Measurements from ENCODE around the gene NFATC2.

NFATC2 gene

DNA sequence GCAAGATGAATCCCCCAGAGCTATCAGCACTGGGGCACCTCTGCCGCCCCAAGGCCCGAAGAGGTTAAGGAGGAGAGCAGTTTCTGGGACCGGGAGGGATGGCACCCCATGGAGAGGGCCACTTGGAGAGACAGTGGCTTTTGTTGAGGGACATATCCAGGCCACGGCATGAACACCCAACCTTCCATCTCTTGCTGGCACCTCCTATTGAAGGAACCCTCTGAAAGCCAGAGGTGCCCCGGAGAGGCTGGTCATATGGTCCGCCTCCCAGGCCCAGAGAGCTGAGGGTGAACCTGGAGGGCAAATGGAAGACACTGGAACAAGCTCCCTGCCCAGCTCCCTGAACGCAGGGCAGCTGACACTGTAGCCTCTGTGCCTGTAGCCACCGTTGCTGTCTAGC is 167.0 kb downstream of the NFATC2 start:
- no peak for DNase-seq (ENCODE audit: low read depth, low spot score)
- in situ Hi-C loops (cut with HindIII; ENCODE audit: low sequenced_read_pairs), result no loop called here
- no peak overlapping the region for H3K4me3 ChIP-seq (ENCODE audit: low read depth, low read length)
- TF ChIP-seq, protein P1, sequence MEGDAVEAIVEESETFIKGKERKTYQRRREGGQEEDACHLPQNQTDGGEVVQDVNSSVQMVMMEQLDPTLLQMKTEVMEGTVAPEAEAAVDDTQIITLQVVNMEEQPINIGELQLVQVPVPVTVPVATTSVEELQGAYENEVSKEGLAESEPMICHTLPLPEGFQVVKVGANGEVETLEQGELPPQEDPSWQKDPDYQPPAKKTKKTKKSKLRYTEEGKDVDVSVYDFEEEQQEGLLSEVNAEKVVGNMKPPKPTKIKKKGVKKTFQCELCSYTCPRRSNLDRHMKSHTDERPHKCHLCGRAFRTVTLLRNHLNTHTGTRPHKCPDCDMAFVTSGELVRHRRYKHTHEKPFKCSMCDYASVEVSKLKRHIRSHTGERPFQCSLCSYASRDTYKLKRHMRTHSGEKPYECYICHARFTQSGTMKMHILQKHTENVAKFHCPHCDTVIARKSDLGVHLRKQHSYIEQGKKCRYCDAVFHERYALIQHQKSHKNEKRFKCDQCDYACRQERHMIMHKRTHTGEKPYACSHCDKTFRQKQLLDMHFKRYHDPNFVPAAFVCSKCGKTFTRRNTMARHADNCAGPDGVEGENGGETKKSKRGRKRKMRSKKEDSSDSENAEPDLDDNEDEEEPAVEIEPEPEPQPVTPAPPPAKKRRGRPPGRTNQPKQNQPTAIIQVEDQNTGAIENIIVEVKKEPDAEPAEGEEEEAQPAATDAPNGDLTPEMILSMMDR (IDR thresholded peaks at IDR 0.05; ENCODE audit: low read depth, low read length), result no peak

DNA sequence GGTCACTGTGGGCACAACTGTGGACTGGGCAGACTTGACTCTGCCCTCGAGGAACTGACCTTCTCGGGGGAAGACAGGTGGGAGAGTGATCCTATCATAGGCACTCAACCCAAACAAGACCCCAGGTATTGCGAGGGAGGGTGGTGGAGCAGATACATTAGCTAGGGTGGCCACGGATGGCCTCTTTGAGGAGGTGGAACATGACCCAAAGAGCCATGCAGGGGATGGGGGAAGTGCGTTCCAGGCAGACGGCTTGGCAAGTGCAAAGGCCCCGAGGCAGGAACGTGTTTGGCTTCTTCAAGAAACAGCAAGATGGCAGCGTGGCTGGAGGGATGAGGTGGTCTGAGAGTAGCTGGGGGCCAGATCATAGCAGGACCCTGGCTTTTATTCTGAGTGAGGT is 167.6 kb downstream of the NFATC2 start:
- in situ Hi-C loops (cut with HindIII; ENCODE audit: low sequenced_read_pairs), result no loop called here
- no peak for DNase-seq (ENCODE audit: low read depth, low spot score)
- TF ChIP-seq, protein P1 (IDR thresholded peaks at IDR 0.05; ENCODE audit: low read depth, low read length), result no peak
- H3K4me3 ChIP-seq (ENCODE audit: low read depth, low read length), result no peak overlapping the region

DNA sequence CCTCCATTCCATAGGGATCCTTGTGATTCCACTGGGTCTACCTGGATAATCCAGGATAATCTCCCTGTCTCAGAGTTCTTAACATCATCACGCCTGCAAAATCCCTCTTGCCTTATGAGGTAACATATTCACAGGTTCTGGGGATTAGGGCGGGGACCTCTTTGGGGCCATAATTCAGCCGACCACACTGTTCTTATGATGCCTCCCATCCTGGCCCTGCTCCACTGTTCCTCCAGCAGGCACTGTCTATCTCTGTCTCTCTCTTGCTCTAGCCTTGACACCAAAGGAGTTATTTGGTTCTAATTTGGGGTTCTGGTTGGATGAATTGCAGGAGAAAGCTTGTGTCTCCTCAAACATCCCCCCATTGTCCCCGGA is 168.1 kb downstream of the NFATC2 start:
- no peak for DNase-seq (ENCODE audit: low read depth, low spot score)
- H3K4me3 ChIP-seq (ENCODE audit: low read depth, low read length), result no peak overlapping the region
- TF ChIP-seq, protein P1 (IDR thresholded peaks at IDR 0.05; ENCODE audit: low read depth, low read length), result no peak
- in situ Hi-C loops (cut with HindIII; ENCODE audit: low sequenced_read_pairs), result no loop called here

DNA sequence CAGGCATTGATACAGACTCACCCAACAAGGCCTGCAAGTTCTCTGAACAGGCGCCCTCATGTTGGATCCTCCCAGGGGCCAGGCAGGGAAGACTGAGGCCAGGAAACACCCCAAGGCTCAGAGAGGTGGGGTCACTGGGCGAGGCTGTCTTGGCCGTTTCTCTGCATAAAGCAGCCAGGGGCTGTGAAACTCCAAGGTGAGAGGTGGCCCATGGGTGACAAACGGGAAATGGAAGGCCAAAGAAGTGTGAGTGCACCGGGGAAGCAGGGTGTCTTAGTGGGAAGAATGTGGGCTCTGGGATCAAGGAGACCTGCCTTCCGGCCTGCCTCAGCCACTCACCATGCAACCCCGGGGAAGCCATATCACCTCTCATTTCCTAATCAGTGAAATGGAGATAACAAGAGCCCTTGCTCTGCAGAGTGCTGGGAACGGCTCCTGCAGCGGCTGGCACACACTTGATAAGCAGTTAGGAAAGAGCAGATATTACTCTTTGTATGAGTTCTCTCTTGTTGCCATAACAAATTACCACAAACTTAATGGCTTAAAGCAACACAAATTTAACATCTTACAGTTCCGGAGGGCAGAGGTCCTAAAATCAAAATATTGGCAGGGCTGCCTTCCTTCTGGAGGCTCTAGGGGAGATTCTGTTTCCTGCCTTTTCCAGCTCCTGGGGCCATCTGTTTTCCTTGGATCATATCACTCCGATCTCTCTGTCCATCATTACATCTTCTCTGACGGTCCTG is 168.6 kb downstream of the NFATC2 start:
- TF ChIP-seq, protein P1 (IDR thresholded peaks at IDR 0.05; ENCODE audit: low read depth, low read length), result no peak
- in situ Hi-C loops (cut with HindIII; ENCODE audit: low sequenced_read_pairs), result no loop called here
- DNase-seq (ENCODE audit: low read depth, low spot score), result peak; percentile 45
- no peak overlapping the region for H3K4me3 ChIP-seq (ENCODE audit: low read depth, low read length)

DNA sequence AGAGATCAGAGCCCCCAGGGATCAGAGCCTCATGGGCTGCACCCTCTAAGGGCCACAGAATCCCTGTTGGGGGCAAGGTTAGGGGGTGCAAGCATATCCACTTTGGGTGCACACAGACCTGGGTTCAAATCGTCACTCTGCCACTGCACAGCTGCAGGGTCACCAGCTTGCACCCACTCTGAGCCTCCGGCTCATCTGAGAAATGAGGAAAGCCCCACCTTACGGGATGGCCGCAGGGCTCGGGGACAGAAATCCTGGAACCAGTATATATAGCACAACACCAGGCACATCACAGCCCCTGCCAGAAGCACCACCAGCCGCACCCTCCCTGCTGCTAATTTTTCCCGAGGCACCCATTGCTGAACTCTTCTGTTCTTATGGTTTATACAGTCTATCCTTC is 169.6 kb downstream of the NFATC2 start:
- in situ Hi-C loops (cut with HindIII; ENCODE audit: low sequenced_read_pairs), result no loop called here
- no peak for DNase-seq (ENCODE audit: low read depth, low spot score)

DNA sequence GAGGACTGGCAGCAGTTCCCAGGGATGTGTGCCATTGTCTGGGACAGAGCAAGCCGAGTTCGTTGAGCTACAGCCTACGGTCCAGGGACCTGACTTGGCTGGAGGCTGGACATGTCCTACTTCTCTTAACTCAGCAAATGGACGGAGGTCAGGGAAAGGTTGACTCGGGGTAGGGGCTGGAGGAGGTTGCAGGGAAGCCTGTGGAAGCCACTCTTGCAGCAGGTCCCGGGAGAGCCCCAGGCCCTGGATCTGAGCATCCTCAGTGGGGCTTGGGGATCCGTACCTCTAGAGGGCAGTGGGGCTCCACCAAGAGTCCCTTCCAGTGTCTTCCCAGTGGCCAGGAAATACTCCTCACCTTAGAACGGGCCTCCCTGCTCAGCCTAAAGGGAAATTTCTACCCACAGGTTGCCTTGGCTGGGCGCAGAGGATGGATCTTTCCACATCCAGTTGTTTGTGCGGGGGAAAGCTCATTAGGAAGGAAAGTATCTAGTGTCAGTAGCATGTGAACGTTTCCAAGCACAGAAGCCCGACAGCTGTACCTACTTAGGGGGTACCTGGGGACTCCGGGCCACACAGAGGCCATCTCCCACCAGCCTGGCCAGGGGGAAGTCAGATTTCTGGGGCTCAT is 170.2 kb downstream of the NFATC2 start:
- in situ Hi-C loops (cut with HindIII; ENCODE audit: low sequenced_read_pairs), result no loop called here
- peak; percentile 80 for DNase-seq (ENCODE audit: low read depth, low spot score)
- TF ChIP-seq, protein P1 (IDR thresholded peaks at IDR 0.05; ENCODE audit: low read depth, low read length), result peak; percentile 94
- H3K4me3 ChIP-seq (ENCODE audit: low read depth, low read length), result no peak overlapping the region

More for the DNA sequence above, 169.6 kb downstream of the NFATC2 start:
- H3K4me3 ChIP-seq (ENCODE audit: low read depth, low read length), result no peak overlapping the region
- TF ChIP-seq, protein P1 (IDR thresholded peaks at IDR 0.05; ENCODE audit: low read depth, low read length), result no peak
